ENCODE data around the gene DPY30. TPM values are rescaled to one million over a fixed set of nuclear protein-coding genes. Genes with fewer than 3 reads are reported as not detected.
A peak's percentile ranks its signal among the peaks of the same experiment; 100 is the strongest.

DPY30 gene
- total RNA-seq, 6 experiments from 2014 or later, result 23.8 to 42.7 (median 34.7) TPM

DNA sequence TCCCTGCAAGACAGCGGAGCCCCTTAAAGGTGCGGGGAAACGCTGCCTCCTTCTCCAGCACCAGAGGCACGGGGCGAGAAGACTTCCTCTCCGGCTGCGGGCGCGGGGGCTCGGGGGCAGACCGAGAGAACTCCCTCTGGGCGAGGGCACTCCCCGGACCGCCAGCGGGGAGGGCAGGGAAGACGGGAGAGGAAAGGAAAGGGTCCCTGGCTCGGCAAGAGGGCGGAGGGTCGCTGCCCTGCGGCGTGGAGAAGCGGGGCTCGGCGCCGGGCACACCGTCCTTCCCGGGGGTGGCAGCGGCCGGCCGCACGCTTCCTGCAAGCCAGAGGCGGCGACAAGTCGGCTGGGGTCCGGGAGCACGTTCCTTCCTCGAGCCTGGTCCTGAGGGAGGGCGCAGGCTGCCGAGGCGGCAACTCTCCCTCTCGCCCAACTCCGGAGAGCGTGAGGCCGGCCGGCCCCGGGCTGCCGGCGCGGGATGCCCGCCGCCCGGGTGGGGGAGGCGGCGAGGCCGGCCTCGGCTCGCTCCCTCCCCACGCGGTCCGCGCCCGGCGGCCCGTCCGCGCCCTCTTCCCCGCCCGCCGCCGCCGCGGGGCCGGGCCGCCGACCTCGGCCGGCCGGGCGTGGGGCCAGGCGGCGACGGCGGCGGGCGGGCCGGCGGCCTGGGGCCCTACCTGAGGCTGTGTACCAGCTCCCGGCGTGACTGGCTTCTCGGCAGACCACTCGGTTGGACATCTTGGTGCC is 29.9 kb downstream of the DPY30 start:
- Histone ChIP-seq H3K27ac (peak overlapping the region; percentile 64 to 90 (median 80)), H3K9me3 (no peaks in the 10 kb centered on the region), H3K27me3 (no peaks in the 10 kb centered on the region), H3K4me3 (peak overlapping the region; percentile 74 to 88 (median 80)), H3K36me3 (no peaks in the 10 kb centered on the region), H3K4me1 (peaks cover 0 to 34% (median 12%) of the 10 kb centered on the region in 4 donors)
- WGBS (ENCODE audit: insufficient coverage, low coverage, low lambda C conversion rate, missing lambda C conversion rate), result 1% methylated on average over 11 of the region's 91 CpGs
- ATAC-seq (peak; percentile 0 to 21 (median 6)), DNase-seq (peak; percentile 51 to 75 (median 62))
- intact Hi-C loops (cut with DNase I), result no loop called here
- TF ChIP-seq, protein P1, sequence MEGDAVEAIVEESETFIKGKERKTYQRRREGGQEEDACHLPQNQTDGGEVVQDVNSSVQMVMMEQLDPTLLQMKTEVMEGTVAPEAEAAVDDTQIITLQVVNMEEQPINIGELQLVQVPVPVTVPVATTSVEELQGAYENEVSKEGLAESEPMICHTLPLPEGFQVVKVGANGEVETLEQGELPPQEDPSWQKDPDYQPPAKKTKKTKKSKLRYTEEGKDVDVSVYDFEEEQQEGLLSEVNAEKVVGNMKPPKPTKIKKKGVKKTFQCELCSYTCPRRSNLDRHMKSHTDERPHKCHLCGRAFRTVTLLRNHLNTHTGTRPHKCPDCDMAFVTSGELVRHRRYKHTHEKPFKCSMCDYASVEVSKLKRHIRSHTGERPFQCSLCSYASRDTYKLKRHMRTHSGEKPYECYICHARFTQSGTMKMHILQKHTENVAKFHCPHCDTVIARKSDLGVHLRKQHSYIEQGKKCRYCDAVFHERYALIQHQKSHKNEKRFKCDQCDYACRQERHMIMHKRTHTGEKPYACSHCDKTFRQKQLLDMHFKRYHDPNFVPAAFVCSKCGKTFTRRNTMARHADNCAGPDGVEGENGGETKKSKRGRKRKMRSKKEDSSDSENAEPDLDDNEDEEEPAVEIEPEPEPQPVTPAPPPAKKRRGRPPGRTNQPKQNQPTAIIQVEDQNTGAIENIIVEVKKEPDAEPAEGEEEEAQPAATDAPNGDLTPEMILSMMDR (IDR thresholded peaks at IDR 0.05), result no peak
- TF ChIP-seq POLR2A (IDR thresholded peaks at IDR 0.05), result peak; percentile 45

DNA sequence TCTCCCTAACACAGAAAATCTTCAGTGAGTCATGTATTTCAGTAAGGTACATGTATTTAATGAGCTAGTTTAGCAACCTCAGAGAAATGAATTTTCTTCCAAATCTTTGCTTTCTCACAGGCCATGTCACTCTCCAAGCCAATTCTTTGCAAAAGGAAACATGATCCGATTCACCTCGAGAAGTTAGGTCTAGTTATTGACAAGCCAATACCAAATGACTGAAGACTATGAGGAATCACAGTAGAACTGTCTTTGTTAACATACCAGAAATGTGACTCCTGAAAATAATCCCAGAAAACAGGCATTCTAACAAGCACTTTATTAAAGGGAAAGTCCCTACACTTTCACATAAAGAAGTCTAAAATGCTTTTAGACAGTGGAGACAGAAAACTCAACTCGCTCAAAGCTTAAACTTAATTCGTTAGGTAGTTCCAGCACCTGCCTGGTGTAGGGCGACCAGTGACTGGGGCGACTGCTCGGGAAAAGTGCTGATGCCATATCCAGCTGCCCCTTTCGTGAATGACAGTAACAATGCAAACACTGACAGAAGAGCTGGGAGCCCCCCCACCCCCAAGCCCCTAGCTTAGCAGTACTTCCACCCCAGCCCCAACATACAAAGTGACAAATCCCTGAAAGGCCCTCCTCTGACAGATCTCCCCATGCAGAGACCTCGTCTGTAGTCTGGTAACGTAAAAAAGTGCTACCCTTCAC is 30.6 kb downstream of the DPY30 start:
- peak overlapping the region; percentile 55 to 90 (median 64) for H3K27ac ChIP-seq
- intact Hi-C loops (cut with DNase I), result no loop called here
- WGBS (ENCODE audit: insufficient coverage, low coverage, low lambda C conversion rate, missing lambda C conversion rate), result 0% methylated on average over 10 of the region's 10 CpGs

DNA sequence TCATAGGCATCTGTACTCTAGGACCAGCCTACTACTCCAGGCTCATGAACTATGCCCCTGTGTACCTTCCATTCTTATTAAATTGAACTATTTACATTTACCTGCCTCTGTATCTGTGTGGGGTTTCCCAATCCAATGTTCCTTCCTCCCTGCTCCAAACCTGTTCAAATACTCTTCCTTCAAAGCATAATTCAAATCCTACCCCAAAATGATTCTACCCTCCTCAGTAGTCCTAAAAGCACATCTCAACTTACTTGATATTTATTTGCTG is 32.5 kb downstream of the DPY30 start:
- DNase-seq (no peak), ATAC-seq (peak; percentile 18 to 53 (median 40))
- peaks cover 0 to 34% (median 13%) of the 10 kb centered on the region in 4 donors for H3K4me1 ChIP-seq
- TF ChIP-seq, protein P1 (IDR thresholded peaks at IDR 0.05), result no peak
- no peak for TF ChIP-seq POLR2A (IDR thresholded peaks at IDR 0.05)
- H3K27me3 ChIP-seq, result no peaks in the 10 kb centered on the region
- peak overlapping the region in 1 of 3 donors; percentile 14 for H3K4me3 ChIP-seq
- intact Hi-C loops (cut with DNase I), result no loop called here
- H3K27ac ChIP-seq, result peak overlapping the region in 1 of 3 donors; percentile 90
- no peaks in the 10 kb centered on the region for H3K9me3 ChIP-seq
- no peaks in the 10 kb centered on the region for H3K36me3 ChIP-seq

More for the DNA sequence above, 30.6 kb downstream of the DPY30 start:
- TF ChIP-seq, protein P1 (IDR thresholded peaks at IDR 0.05), result no peak
- DNase-seq (peak in 1 of 3 donors; percentile 35), ATAC-seq (no peak)
- H3K4me3 ChIP-seq, result peak overlapping the region; percentile 69 to 88 (median 80)
- H3K4me1 ChIP-seq, result peaks cover 0 to 34% (median 13%) of the 10 kb centered on the region in 4 donors
- no peaks in the 10 kb centered on the region for H3K9me3 ChIP-seq
- no peaks in the 10 kb centered on the region for H3K36me3 ChIP-seq
- no peaks in the 10 kb centered on the region for H3K27me3 ChIP-seq

DNA sequence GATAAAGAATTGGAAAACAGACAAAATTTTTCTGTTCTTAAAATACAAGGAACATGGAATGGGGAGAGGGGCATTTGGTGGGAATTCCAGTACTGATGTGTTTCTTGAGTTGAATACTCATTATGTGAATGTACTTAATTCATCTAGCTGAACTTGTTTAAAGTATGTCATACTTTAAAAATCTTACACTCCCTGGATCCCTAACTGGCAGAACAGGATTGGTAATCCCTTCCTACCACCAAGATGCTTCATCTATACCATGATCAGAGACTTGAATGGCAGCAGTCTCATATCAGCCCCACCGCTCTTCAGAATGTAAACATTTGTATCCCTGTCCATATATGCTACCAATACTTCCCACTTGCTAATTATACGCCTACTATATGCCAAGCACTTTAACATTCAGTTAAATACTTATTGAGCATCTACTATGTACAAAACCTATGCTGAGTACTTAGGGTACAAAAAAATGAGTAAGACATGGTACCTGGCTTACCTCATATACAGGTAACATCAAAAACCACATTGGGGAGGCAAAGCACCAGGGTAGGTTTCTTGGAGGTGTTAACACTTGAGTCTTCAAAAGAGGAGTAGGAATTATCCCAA is 34.1 kb downstream of the DPY30 start:
- no peaks in the 10 kb centered on the region for H3K9me3 ChIP-seq
- ATAC-seq, result no peak
- intact Hi-C loops (cut with DNase I), result no loop called here
- peaks cover 0 to 34% (median 13%) of the 10 kb centered on the region in 4 donors for H3K4me1 ChIP-seq
- no peak overlapping the region for H3K4me3 ChIP-seq
- TF ChIP-seq POLR2A (IDR thresholded peaks at IDR 0.05), result no peak
- TF ChIP-seq, protein P1 (IDR thresholded peaks at IDR 0.05), result no peak
- 93% methylated on average over 2 of the region's 2 CpGs for WGBS (ENCODE audit: insufficient coverage, low coverage, low lambda C conversion rate, missing lambda C conversion rate)
- no peaks in the 10 kb centered on the region for H3K36me3 ChIP-seq
- no peaks in the 10 kb centered on the region for H3K27me3 ChIP-seq
- H3K27ac ChIP-seq, result peak overlapping the region in 1 of 3 donors; percentile 20
- DNase-seq, result no peak

Data from right lobe of liver (tissue), 6 donors.